ENCODE measurements around the gene EIF2S3.

EIF2S3 gene

DNA sequence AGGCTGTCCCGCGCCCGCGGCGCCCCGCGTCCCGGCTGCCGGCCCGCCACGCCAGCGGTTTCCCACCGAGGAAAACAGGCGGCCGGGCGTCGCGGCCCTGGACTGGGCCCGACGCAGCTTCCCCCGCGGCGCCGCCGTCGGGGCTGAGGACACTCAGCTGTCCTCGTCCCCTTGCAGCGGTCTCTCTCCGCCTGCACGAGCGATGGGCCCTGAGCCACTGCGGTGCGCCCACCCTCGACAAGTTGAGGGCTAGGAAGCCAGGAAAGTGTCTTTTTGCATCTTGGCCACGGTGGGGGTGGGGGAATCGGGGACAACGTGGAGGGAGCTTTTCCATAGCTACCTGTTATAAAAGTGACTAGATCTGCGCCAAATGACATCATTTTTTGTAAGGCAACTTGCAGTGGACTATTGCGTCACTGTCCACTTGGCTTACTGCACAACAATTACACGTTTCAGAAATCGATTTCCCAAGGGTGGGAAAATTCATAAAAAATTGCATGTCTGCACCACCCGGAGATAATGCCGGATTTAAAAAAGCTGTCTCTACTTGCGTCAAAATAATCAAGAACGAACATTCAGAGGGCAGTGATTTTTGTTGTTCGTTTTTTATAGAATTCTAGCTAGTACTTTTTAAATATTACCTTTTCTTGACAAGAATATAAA is 28.9 kb upstream of the EIF2S3 start:
- no peaks in the 10 kb centered on the region for H3K36me3 ChIP-seq (ENCODE audit: control insufficient read depth in 1 of 2, insufficient read depth in 2 of 2, low read length in 2 of 2)
- H3K4me3 ChIP-seq (ENCODE audit: low read depth, low read length) = peak overlapping the region; percentile 87
- no peaks in the 10 kb centered on the region for H3K9me3 ChIP-seq (ENCODE audit: insufficient read depth, low read depth, low read length)
- H3K23ac ChIP-seq (ENCODE audit: low read length) = no peak overlapping the region
- H3K27ac ChIP-seq (ENCODE audit: low read depth, low read length) = peak overlapping the region; percentile 93
- peaks cover 7% of the 10 kb centered on the region for H3K79me2 ChIP-seq (ENCODE audit: control insufficient read depth, insufficient read depth, low read length, poor library complexity)
- peak in 1 of 2 donors; percentile 67 for DNase-seq
- H4K91ac ChIP-seq (ENCODE audit: low read depth, low read length) = peak overlapping the region; percentile 86
- H3K4ac ChIP-seq (ENCODE audit: low read depth, low read length) = peak overlapping the region; percentile 67
- H3K4me2 ChIP-seq (ENCODE audit: low read length) = peak overlapping the region; percentile 70
- H3K14ac ChIP-seq (ENCODE audit: low read length) = peak overlapping the region; percentile 95
- no peak overlapping the region for H2BK12ac ChIP-seq (ENCODE audit: low read length)
- peak overlapping the region; percentile 98 for H4K12ac ChIP-seq (ENCODE audit: low read depth, low read length)
- peak overlapping the region; percentile 75 for H2AFZ ChIP-seq (ENCODE audit: insufficient read depth, low read length, poor library complexity)
- peak overlapping the region; percentile 75 for H2BK5ac ChIP-seq (ENCODE audit: low read depth, low read length, poor library complexity)
- peak overlapping the region; percentile 80 for H3K9ac ChIP-seq (ENCODE audit: low read length)
- H3K27me3 ChIP-seq (ENCODE audit: insufficient read depth, low read length) = no peaks in the 10 kb centered on the region
- H4K8ac ChIP-seq (ENCODE audit: low read depth, low read length) = peak overlapping the region; percentile 94
- no peaks in the 10 kb centered on the region for H3K4me1 ChIP-seq (ENCODE audit: control insufficient read depth in 1 of 2, insufficient read depth in 2 of 2, low read length in 2 of 2)
- peak overlapping the region; percentile 56 for H2BK120ac ChIP-seq (ENCODE audit: insufficient read depth, low read length, poor library complexity)
- H2AK5ac ChIP-seq (ENCODE audit: low read length) = peak overlapping the region; percentile 53
- peak overlapping the region; percentile 86 for H3K18ac ChIP-seq (ENCODE audit: low read length)
- no CpG with 5 or more reads among the region's 46 CpGs for WGBS (ENCODE audit: extremely low coverage, insufficient coverage, insufficient read length)
- peaks cover 10% of the 10 kb centered on the region for H3K79me1 ChIP-seq (ENCODE audit: low read length)

- H3K9me3 ChIP-seq (ENCODE audit: insufficient read depth, low read depth, low read length) = no peaks in the 10 kb centered on the region
- DNase-seq = peak in 1 of 2 donors; percentile 28
- WGBS (ENCODE audit: extremely low coverage, insufficient coverage, insufficient read length) = no CpG with 5 or more reads among the region's 13 CpGs
These were observed 28.3 kb upstream of the EIF2S3 start for GRCh38 chrX:24026432-24026831.

DNA sequence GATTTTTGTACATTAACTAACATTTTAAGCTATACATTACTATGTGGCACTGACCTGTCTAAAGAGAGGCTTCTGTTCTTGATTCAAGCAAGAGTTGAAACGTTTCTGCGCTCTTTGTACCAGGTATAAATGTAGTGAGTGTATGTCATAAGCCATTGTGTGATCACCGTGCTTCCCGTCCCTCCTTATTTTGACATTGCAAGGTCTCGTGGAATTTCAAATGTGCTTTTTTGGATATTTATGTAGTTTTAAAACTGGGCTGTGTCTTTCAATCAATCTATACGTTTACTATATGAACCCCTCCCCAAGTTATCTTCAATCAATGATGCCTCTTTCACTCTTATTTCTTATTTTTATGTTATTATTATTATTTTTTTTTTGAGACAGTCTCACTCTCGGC is 27.7 kb upstream of the EIF2S3 start, which contains the start of gene KLHL15:
Gene KLHL15, minus strand, starts transcription at position 101 of the 400 bp plus-strand sequence. CDS start 20,493 bp downstream, outside the sequence.
- Histone ChIP-seq H4K91ac (ENCODE audit: low read depth, low read length) (no peak within 1 kb of the TSS), H3K4me3 (ENCODE audit: low read depth, low read length) (no peak within 1 kb of the TSS), H3K18ac (ENCODE audit: low read length) (no peak within 1 kb of the TSS), H3K27ac (ENCODE audit: low read depth, low read length) (peak within 1 kb of the TSS; percentile 93), H3K14ac (ENCODE audit: low read length) (peak within 1 kb of the TSS; percentile 95), H3K4me2 (ENCODE audit: low read length) (peak within 1 kb of the TSS; percentile 70), H2AK5ac (ENCODE audit: low read length) (no peak within 1 kb of the TSS), H3K79me1 (ENCODE audit: low read length) (peaks cover 10% of the 10 kb centered on the region), H2AFZ (ENCODE audit: insufficient read depth, low read length, poor library complexity) (no peak within 1 kb of the TSS), H3K36me3 (ENCODE audit: control insufficient read depth in 1 of 2, insufficient read depth in 2 of 2, low read length in 2 of 2) (no peaks in the 10 kb centered on the region), H3K4ac (ENCODE audit: low read depth, low read length) (no peak within 1 kb of the TSS), H3K23ac (ENCODE audit: low read length) (no peak within 1 kb of the TSS), H2BK12ac (ENCODE audit: low read length) (no peak within 1 kb of the TSS), H3K79me2 (ENCODE audit: control insufficient read depth, insufficient read depth, low read length, poor library complexity) (peaks cover 7% of the 10 kb centered on the region), H3K4me1 (ENCODE audit: control insufficient read depth in 1 of 2, insufficient read depth in 2 of 2, low read length in 2 of 2) (no peaks in the 10 kb centered on the region), H4K12ac (ENCODE audit: low read depth, low read length) (peak within 1 kb of the TSS; percentile 98), H3K9ac (ENCODE audit: low read length) (peak within 1 kb of the TSS; percentile 80), H2BK5ac (ENCODE audit: low read depth, low read length, poor library complexity) (no peak within 1 kb of the TSS), H2BK120ac (ENCODE audit: insufficient read depth, low read length, poor library complexity) (no peak within 1 kb of the TSS), H4K8ac (ENCODE audit: low read depth, low read length) (peak within 1 kb of the TSS; percentile 94), H3K27me3 (ENCODE audit: insufficient read depth, low read length) (no peaks in the 10 kb centered on the region), H3K9me3 (ENCODE audit: insufficient read depth, low read depth, low read length) (no peaks in the 10 kb centered on the region)
- no peak for DNase-seq
- no CpG with 5 or more reads among the region's 7 CpGs for WGBS (ENCODE audit: extremely low coverage, insufficient coverage, insufficient read length)

More at GRCh38 chrX:24026432-24026831, 28.3 kb upstream of the EIF2S3 start:
- Histone ChIP-seq H2AK5ac (ENCODE audit: low read length) (no peak overlapping the region), H4K8ac (ENCODE audit: low read depth, low read length) (no peak overlapping the region), H3K4me1 (ENCODE audit: control insufficient read depth in 1 of 2, insufficient read depth in 2 of 2, low read length in 2 of 2) (no peaks in the 10 kb centered on the region), H3K18ac (ENCODE audit: low read length) (no peak overlapping the region), H2BK5ac (ENCODE audit: low read depth, low read length, poor library complexity) (no peak overlapping the region), H3K9ac (ENCODE audit: low read length) (no peak overlapping the region), H4K91ac (ENCODE audit: low read depth, low read length) (no peak overlapping the region), H3K4ac (ENCODE audit: low read depth, low read length) (no peak overlapping the region), H3K36me3 (ENCODE audit: control insufficient read depth in 1 of 2, insufficient read depth in 2 of 2, low read length in 2 of 2) (no peaks in the 10 kb centered on the region), H3K27me3 (ENCODE audit: insufficient read depth, low read length) (no peaks in the 10 kb centered on the region), H3K23ac (ENCODE audit: low read length) (no peak overlapping the region), H3K79me2 (ENCODE audit: control insufficient read depth, insufficient read depth, low read length, poor library complexity) (peaks cover 7% of the 10 kb centered on the region), H3K4me2 (ENCODE audit: low read length) (no peak overlapping the region), H3K14ac (ENCODE audit: low read length) (no peak overlapping the region), H3K27ac (ENCODE audit: low read depth, low read length) (no peak overlapping the region), H2AFZ (ENCODE audit: insufficient read depth, low read length, poor library complexity) (no peak overlapping the region), H3K4me3 (ENCODE audit: low read depth, low read length) (no peak overlapping the region), H2BK12ac (ENCODE audit: low read length) (no peak overlapping the region), H2BK120ac (ENCODE audit: insufficient read depth, low read length, poor library complexity) (no peak overlapping the region), H3K79me1 (ENCODE audit: low read length) (peaks cover 10% of the 10 kb centered on the region), H4K12ac (ENCODE audit: low read depth, low read length) (no peak overlapping the region)

DNA sequence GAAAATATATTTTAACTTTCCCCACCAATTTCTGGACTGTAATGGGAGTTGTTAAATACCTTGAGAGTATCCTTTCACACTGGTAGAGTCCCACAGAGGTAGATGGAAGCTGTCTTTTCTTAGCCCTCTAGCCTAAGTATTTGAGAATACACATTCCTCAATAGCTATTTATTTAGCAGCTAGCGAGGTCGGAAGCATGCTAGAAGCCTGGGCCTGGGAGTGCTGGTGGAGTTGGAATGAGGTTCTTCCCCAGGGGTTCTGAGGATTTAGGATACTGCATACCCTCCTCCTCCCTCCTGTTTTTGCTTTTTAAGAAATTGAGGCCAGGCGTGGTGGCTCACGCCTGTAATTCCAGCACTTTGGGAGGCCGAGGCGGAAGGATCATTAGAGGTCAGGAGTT is 26.8 kb upstream of the EIF2S3 start:
- no peaks in the 10 kb centered on the region for H3K27me3 ChIP-seq (ENCODE audit: insufficient read depth, low read length)
- H3K18ac ChIP-seq (ENCODE audit: low read length) = no peak overlapping the region
- no peak overlapping the region for H3K4me3 ChIP-seq (ENCODE audit: low read depth, low read length)
- H4K91ac ChIP-seq (ENCODE audit: low read depth, low read length) = no peak overlapping the region
- peaks cover 10% of the 10 kb centered on the region for H3K79me1 ChIP-seq (ENCODE audit: low read length)
- no peak overlapping the region for H4K12ac ChIP-seq (ENCODE audit: low read depth, low read length)
- no peak overlapping the region for H2AK5ac ChIP-seq (ENCODE audit: low read length)
- no peak overlapping the region for H3K4ac ChIP-seq (ENCODE audit: low read depth, low read length)
- no peak overlapping the region for H2BK5ac ChIP-seq (ENCODE audit: low read depth, low read length, poor library complexity)
- H3K79me2 ChIP-seq (ENCODE audit: control insufficient read depth, insufficient read depth, low read length, poor library complexity) = peaks cover 7% of the 10 kb centered on the region
- H3K9ac ChIP-seq (ENCODE audit: low read length) = no peak overlapping the region
- H3K27ac ChIP-seq (ENCODE audit: low read depth, low read length) = no peak overlapping the region
- no peak overlapping the region for H2BK120ac ChIP-seq (ENCODE audit: insufficient read depth, low read length, poor library complexity)
- no peaks in the 10 kb centered on the region for H3K9me3 ChIP-seq (ENCODE audit: insufficient read depth, low read depth, low read length)
- DNase-seq = no peak
- H4K8ac ChIP-seq (ENCODE audit: low read depth, low read length) = no peak overlapping the region
- H2AFZ ChIP-seq (ENCODE audit: insufficient read depth, low read length, poor library complexity) = no peak overlapping the region
- no peak overlapping the region for H3K4me2 ChIP-seq (ENCODE audit: low read length)
- WGBS (ENCODE audit: extremely low coverage, insufficient coverage, insufficient read length) = no CpG with 5 or more reads among the region's 6 CpGs
- H3K36me3 ChIP-seq (ENCODE audit: control insufficient read depth in 1 of 2, insufficient read depth in 2 of 2, low read length in 2 of 2) = no peaks in the 10 kb centered on the region
- no peaks in the 10 kb centered on the region for H3K4me1 ChIP-seq (ENCODE audit: control insufficient read depth in 1 of 2, insufficient read depth in 2 of 2, low read length in 2 of 2)
- no peak overlapping the region for H3K14ac ChIP-seq (ENCODE audit: low read length)
- H3K23ac ChIP-seq (ENCODE audit: low read length) = no peak overlapping the region
- H2BK12ac ChIP-seq (ENCODE audit: low read length) = no peak overlapping the region
